ENCODE results near the gene ACAD8.

Gene ACAD8

DNA sequence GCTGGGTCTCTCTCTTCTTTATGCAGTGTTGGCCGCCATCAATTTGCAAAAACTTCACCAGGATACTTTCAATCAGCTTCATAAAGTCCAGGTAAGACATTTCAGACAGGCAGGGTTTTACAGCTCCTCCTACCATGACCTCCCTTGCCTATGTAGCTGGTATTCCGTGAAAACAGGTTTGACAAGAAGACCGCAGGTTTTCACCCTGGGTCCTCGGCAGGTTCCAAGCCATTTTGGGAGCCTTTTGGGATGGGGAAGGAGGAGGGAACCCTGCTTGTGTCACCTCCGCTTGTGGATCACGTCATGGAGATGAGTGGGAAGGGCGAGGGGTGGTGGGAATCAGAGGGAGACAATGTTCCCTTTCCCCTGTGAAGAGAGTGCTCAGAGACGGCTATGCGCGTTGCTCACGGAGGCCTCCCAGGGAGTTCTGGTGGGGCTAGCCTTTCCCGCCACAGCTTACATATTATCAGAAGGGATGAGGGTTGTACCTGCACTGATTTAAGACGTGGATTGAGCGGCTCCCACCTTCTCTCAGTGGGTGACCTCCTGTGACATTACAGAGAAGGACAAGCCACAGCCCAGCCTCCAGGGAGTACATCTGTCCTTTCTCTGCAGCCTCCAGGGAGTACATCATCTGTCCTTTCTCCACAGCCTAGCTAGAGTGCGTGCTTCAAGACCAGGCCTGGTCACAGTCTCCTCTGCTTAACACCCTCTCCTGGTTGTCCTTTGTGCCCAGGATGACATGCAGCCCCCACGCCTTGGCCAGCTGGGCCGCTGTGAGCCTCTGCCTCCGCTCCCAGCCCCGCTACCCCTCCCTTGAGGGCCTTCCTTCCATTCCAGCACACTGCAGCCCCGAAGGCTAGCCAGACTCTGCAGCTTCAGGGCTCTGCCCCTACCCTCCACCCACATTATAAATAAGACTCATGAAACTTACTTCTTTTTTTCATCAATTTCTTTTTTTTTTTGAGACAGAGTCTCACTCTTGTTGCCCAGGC, 40.0 kb downstream of the ACAD8 start:
- no peak for DNase-seq

DNA sequence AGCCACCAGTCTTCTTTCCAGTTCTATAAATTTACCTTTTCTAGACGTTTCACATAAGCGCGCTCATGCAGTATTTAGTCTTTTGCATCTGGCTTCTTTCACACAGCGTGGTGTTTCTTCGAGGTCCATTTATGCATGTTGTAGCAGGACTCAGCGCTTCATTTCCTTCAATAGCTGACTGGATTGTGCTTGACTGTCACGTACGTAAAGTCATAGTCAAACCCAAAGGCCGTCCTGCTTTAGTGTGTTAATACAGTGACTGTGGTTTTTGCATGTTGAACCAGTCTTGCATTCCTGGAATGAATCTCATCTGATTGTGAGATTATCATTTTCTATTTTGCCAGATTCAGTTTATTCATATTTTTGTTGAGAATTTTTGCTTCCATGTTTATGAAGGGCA, 41.3 kb downstream of the ACAD8 start:
- no peak for DNase-seq

GRCh38 chr11:134312223-134312622, 58.9 kb downstream of the ACAD8 start:
- no peak for DNase-seq

GRCh38 chr11:134312807-134313206, 59.4 kb downstream of the ACAD8 start:
- no peak for DNase-seq

GRCh38 chr11:134313379-134313778, 60.0 kb downstream of the ACAD8 start:
- no peak for DNase-seq

GRCh38 chr11:134313821-134314607, 60.6 kb downstream of the ACAD8 start:
- DNase-seq: no peak
